Motor neuron (in vitro differentiated cells): ENCODE results near the gene DOCK6. TPM values are rescaled to one million over a fixed set of nuclear protein-coding genes. Genes with fewer than 3 reads are reported as not detected.

Experiments used
- ATAC-seq, 8 experiments: fragments of 200-7000 bp; cut with Tn5 transposase; replicated peaks in 6 of 8; 2 replicates each; pipeline ENCODE4 v1.8.0; 2021; ENCODE audit warnings: mild to moderate bottlenecking in 8 of 8, moderate library complexity in 8 of 8
- H3K27ac ChIP-seq, 2 donors: fragments of 250-450 bp; sonication (Bioruptor Pico); 2 replicates each; pipeline ENCODE4 v1.9.0; 2021; ENCODE audit warnings: antibody characterized with exemption in 2 of 2, mild to moderate bottlenecking in 2 of 2, moderate library complexity in 1 of 2
- H3K4me1 ChIP-seq, 2 donors: fragments of 250-450 bp; sonication (Bioruptor Pico); replicated peaks in 1 of 2; 2 replicates each; pipeline ENCODE4 v1.6.1; 2021; ENCODE audit warnings: antibody characterized with exemption in 2 of 2, mild to moderate bottlenecking in 2 of 2, moderate library complexity in 1 of 2
- H3K4me3 ChIP-seq, 5 donors: fragments of 250-450 bp; sonication (Bioruptor Pico); 2 replicates each; pipeline ENCODE4 v1.9.0; 2021; ENCODE audit warnings: antibody characterized with exemption in 5 of 5, mild to moderate bottlenecking in 5 of 5, moderate library complexity in 4 of 5
- WGBS, 10 experiments: fragments of 450-650 bp; shearing (Covaris generic); methylation state at CpG; one replicate each; pipeline ENCODE4 v1.0.0; 2022; 5-methylcytosine and 5-hydroxymethylcytosine counted together
- in situ Hi-C, 9 experiments: fragments of 400-800 bp; cut with MboI; loops; one replicate each; pipeline ENCODE4 v1.15.0; 2021; ENCODE audit warnings: low sequenced_read_pairs in 9 of 9, low pct_unique_long_range_greater_than_20kb in 2 of 9; ENCODE audit not compliant: unreplicated experiment in 9 of 9
- total RNA-seq, 8 experiments: library from RNA; unstranded; fragments of 300-600 nt; gene quantifications; 2 replicates each; pipeline versions ENCODE4 v1.2.3 to v1.2.4, GENCODE V29; 2022

Gene DOCK6
- total RNA-seq, 8 experiments from 2014 or later = 5.4 to 60.0 (median 14.7) TPM

DNA sequence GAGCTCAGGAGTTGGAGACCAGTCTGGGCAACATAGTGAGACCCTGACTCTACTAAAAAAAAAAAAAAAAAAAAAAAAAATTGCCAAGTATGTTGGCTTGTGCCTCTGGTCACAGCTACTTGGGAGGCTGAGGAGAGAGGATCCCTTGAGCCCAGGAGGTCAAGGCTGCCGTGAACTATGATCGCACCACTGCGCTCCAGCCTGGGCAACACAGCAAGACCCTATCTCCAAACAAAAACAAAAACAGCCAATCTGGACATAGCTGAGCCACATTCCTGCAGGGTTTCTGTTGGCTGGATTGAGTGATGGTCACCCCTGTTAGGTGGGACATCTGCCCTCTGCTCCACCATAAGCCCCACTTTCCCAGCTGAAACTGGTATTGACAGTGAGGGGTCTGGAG, 36.5 kb downstream of the DOCK6 start:
- no peak overlapping the region for H3K4me3 ChIP-seq
- no peaks in the 10 kb centered on the region for H3K4me1 ChIP-seq
- in situ Hi-C loops = no loop called here
- WGBS, 10 experiments = 90 to 100% (median 90%) methylated on average over 1 to 3 of the region's 3 CpGs; no CpG with 5 or more reads in 7 of the 10 experiments
- no peak for ATAC-seq
- no peak overlapping the region for H3K27ac ChIP-seq

DNA sequence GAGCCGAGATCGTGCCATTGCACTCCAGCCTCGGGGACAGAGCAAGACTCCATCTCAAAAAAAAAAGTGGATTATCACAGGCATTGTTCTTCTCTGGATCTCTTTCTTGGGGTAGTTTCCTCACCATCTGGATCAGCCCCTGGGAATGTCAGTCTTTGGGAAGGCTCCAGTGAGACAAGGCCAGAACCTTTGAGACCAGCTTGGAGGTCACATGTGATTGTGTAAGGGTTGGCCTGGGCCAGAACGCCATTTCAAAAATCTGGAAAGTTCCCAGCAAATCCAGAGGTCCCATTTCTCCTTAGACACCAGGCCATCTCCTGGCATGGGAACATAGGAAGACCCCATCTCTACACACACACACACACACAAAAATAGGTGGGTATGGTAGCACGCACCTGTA, 37.2 kb downstream of the DOCK6 start:
- H3K27ac ChIP-seq = no peak overlapping the region
- WGBS, 10 experiments = 74 to 100% (median 100%) methylated on average over 1 to 4 of the region's 5 CpGs; no CpG with 5 or more reads in 5 of the 10 experiments
- no peaks in the 10 kb centered on the region for H3K4me1 ChIP-seq
- in situ Hi-C loops = no loop called here
- ATAC-seq = no peak
- no peak overlapping the region for H3K4me3 ChIP-seq

DNA sequence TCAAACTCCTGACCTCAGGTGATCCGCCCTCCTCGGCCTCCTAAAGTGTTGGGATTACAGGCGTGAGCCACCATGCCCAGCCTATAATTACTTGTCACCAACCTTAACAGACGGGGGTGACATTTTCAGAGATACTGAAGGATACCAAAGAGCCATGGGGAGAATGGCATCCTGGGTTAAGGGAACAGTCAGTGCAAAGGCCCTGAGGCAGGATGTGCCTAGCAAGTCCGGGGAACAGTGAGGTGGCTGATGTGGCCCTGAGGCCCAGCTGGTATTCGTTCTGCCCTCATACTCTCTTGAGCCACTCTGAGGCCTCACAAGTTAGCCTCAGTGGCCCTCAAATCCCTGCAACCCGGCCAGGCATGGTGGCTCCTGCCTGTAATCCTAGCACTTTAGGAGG, 37.9 kb downstream of the DOCK6 start:
- Histone ChIP-seq H3K27ac (no peak overlapping the region), H3K4me3 (no peak overlapping the region), H3K4me1 (no peaks in the 10 kb centered on the region)
- no peak for ATAC-seq
- WGBS, 10 experiments = 88 to 100% (median 100%) methylated on average over 1 to 3 of the region's 7 CpGs; no CpG with 5 or more reads in 4 of the 10 experiments
- in situ Hi-C loops = no loop called here

DNA sequence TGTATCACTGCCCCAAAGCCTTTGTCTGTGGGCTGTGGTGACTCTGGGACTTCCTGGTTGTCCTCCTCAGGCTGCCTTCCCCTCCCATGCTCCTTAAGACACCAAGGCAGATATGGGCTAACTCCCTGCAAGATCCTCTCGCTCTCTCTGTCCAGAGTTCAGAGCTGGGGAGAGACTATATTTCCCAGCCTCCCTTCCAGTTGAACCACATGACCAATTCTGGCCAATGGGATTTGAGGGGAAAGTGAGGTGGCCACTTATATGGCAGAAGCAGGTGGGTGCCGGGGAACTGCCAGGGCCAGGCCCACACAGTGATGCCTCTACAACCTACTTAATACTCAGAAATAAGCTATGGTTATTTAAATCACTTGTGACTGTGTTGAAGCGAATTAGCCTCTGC, 39.1 kb downstream of the DOCK6 start:
- Histone ChIP-seq H3K4me1 (no peaks in the 10 kb centered on the region), H3K4me3 (no peak overlapping the region), H3K27ac (no peak overlapping the region)
- in situ Hi-C loops = no loop called here
- ATAC-seq = no peak
- WGBS, 10 experiments = 86 to 100% (median 98%) methylated on average over 1 to 3 of the region's 3 CpGs

DNA sequence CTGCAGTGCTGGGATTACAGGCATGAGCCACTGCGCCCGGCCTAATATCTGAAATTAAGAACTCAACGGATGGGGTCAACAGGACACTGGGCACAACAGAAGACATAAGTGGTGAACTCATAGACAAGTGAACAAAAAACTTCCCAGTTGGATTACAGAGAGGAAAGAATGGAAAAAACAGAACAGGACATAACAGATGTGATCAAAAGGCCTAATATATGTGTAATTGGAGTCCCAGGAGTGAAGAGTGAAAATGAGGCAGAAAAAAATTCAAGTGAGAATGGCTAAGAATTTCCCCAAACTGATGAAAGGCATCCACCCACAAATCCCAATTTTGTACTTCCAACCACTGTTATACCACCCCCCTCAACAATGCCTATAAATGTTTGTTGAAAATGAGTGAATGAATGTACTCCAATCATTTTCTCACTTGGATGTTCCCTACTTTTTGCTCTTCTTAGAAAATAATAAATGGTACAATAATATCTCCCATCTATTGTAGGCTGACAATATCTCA, 41.2 kb downstream of the DOCK6 start:
- in situ Hi-C loops = no loop called here
- no peak for ATAC-seq
- H3K4me3 ChIP-seq = no peak overlapping the region
- 93 to 100% (median 100%) methylated on average over 3 of the region's 3 CpGs; no CpG with 5 or more reads in 5 of the 10 experiments for WGBS, 10 experiments
- H3K4me1 ChIP-seq = no peaks in the 10 kb centered on the region
- no peak overlapping the region for H3K27ac ChIP-seq

DNA sequence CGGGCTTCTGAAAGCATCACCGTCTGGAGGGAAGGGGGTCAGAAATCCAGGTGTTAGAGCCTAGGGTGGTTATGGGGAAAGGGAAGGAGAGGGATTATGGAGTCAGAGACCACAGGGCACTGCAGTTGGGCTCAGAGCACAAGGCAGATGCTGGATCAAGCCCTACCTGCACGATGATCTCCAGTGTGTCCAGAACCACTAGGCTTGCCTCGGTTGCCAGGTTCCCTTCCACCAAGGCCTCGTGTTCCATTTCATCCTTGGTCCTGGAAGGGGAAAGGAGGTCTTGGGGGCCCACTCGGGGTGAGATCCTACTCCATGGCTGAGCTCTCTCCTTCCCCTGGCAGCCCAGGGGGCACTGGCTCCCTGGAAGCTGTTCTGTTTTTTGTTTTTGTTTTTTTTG, 47.9 kb downstream of the DOCK6 start:
- 96 to 100% (median 100%) methylated on average over 1 to 4 of the region's 6 CpGs; no CpG with 5 or more reads in 5 of the 10 experiments for WGBS, 10 experiments
- in situ Hi-C loops = no loop called here
- Histone ChIP-seq H3K27ac (no peak overlapping the region), H3K4me1 (no peaks in the 10 kb centered on the region), H3K4me3 (no peak overlapping the region)
- ATAC-seq = no peak

DNA sequence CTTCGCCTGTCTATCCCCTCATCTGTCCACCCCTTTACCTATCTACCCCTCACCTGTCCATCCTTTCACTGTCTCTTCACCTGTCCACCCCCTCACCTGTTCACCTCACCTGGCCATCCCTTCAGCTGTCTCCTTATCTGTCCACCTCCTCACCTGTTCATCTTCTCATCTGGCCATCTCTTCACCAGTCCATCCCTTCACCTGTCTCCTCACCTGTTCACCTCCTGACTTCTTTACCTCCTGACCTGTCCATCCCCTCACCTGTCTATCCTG, 51.7 kb downstream of the DOCK6 start:
- no peak for ATAC-seq
- 71 to 80% (median 80%) methylated on average over 1 of the region's 1 CpG; no CpG with 5 or more reads in 7 of the 10 experiments for WGBS, 10 experiments
- H3K27ac ChIP-seq = no peak overlapping the region
- H3K4me3 ChIP-seq = no peak overlapping the region
- in situ Hi-C loops = no loop called here
- H3K4me1 ChIP-seq = no peaks in the 10 kb centered on the region

DNA sequence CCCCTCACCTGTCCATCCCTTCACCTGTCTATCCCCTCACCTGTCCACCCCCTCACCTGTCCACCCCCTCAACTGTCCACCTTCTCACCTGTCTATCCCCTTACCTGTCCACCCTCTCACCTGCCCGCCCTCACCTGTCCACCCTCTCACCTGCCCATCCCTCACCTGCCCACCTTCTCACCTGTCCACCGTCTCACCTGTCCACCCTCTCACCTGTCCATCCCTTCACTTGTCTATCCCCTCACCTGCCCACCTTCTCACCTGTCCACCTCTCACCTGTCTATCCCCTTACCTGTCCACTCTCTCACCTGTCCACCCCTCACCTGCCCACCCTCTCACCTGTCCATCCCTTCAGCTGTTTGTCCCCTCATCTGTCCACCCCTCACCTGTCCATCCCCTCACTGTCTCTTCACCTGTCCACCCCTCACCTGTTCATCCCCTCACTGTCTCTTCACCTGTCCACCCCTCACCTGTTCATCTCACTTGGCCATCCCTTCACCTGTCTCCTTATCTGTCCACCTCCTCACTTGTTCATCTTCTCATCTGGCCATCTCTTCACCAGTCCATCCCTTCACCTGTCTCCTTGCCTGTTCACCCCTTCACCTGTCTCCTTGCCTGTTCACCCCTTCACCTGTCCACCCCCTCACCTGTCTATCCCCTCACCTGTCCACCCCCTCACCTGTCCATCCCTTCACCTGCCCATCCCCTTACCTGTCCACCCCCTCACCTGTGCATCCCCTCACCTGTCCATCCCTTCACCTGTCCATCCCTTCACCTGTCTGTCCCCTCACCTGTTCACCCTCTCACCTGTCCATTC, 52.3 kb downstream of the DOCK6 start:
- ATAC-seq = no peak
- H3K4me3 ChIP-seq = no peak overlapping the region
- WGBS, 10 experiments = no CpG with 5 or more reads among the region's 2 CpGs
- in situ Hi-C loops = loop anchor here in 3 of 9 experiments (10.0 kb wide), 2 partner anchors 65 to 75 kb away; no protein-coding TSS in a partner anchor
- H3K4me1 ChIP-seq = no peaks in the 10 kb centered on the region
- H3K27ac ChIP-seq = no peak overlapping the region

DNA sequence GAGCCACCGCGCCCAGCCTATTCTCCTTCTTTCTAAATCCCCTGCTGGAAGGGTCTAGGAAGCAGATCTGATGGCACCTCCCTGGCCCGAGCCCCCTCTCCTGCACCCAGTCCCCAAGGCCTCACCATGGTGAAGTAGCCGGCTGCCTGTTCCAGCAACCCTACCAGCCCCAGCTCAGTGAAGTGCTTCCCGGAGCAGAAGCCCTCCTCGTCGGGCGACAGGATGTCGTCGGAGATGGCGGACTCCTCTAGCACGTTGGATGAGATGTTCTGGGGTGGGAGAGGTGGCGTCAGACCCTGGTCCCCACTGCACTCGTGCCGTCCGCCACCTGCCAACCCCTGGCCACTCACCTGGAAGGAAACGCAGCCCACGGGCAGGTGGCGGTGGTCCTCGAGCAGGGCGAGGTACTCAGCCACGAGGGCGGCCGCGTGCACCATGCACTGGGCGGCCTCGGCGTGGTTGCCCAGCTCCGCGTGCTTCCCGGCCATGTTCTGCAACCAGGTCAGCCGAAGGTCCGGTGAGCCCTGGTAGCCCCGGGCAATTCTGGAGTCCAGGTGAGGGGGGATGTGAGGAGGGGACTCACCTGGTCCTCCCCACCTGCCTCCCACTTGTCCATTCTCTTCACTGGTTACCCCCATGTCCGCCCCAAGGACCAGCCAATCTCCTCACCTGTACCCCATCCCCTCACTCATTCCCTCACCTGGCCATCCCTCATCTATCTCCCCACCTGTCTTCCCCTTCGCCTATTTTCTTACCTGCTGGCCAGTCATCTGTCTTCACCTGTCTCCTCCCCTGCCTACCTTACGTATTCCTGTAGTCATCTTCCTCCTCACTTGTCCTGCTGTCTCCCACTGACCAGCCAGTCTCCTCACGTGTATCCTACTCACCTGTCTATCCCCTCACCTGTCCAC, 53.5 kb downstream of the DOCK6 start:
- Histone ChIP-seq H3K27ac (no peak overlapping the region), H3K4me1 (no peaks in the 10 kb centered on the region), H3K4me3 (no peak overlapping the region)
- in situ Hi-C loops = loop anchor here in 3 of 9 experiments (10.0 kb wide), 2 partner anchors 64 to 74 kb away; no protein-coding TSS in a partner anchor
- peak in 7 of 8 experiments; percentile 8 to 64 (median 49) for ATAC-seq
- WGBS, 10 experiments = 46 to 100% (median 80%) methylated on average over 1 to 8 of the region's 38 CpGs; no CpG with 5 or more reads in 4 of the 10 experiments

DNA sequence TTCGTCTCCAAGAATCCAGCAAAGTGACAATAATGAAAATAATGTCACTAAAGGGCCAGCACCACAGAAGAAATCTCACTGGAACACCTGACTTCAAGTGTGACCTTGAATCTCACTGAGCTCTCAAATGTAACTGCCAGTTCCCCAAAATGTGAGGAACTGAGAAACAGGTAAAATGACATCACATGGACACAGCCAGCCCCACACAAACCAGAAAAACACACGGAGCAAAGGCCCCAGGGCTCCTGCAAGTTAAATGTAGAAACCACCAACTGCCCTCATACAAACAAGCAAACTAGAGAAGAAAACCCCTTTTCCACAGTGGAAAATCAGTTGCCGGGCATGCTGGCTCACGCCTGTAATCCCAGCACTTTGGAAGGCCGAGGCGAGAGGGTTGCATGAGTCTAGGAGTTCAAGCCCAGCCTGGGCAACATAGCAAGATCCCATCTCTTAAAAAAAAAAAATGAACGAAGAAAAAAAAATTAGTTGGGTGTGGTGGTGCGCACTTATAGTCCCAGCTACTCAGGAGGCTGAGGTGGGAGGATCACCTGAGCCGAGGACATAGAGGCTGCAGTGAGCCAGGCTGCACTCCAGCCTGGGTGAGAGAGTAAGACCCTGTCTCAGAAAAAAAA, 56.3 kb downstream of the DOCK6 start:
- ATAC-seq = no peak
- Histone ChIP-seq H3K27ac (no peak overlapping the region), H3K4me1 (no peaks in the 10 kb centered on the region), H3K4me3 (no peak overlapping the region)
- WGBS, 10 experiments = 62 to 100% (median 80%) methylated on average over 1 to 9 of the region's 9 CpGs; no CpG with 5 or more reads in 1 of the 10 experiments
- in situ Hi-C loops = loop anchor here in 3 of 9 experiments (10.0 kb wide), 2 partner anchors 61 to 71 kb away; no protein-coding TSS in a partner anchor

DNA sequence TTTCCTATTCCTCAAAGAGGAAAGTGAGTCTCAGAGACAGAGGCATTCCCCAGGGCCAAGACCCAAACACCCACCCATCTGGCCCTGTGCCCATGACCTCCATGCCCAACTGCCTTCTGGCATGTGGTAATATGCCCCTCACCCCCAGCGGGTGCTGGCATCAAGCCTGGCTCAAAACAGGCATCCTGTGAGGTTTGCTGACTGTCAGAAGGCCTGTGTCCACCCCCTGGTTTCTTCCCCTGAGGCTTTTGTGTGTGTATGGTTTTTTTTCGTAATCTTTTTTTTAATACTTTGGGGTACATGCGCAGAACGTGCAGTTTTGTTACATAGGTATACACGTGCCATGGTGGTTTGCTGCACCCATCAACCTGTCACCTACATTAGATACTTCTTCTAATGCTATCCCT, 57.4 kb downstream of the DOCK6 start:
- H3K27ac ChIP-seq = no peak overlapping the region
- H3K4me3 ChIP-seq = no peak overlapping the region
- no peaks in the 10 kb centered on the region for H3K4me1 ChIP-seq
- in situ Hi-C loops = loop anchor here in 3 of 9 experiments (10.0 kb wide), 2 partner anchors 60 to 70 kb away; no protein-coding TSS in a partner anchor
- ATAC-seq = no peak
- 20 to 100% (median 80%) methylated on average over 1 to 4 of the region's 5 CpGs; no CpG with 5 or more reads in 3 of the 10 experiments for WGBS, 10 experiments

DNA sequence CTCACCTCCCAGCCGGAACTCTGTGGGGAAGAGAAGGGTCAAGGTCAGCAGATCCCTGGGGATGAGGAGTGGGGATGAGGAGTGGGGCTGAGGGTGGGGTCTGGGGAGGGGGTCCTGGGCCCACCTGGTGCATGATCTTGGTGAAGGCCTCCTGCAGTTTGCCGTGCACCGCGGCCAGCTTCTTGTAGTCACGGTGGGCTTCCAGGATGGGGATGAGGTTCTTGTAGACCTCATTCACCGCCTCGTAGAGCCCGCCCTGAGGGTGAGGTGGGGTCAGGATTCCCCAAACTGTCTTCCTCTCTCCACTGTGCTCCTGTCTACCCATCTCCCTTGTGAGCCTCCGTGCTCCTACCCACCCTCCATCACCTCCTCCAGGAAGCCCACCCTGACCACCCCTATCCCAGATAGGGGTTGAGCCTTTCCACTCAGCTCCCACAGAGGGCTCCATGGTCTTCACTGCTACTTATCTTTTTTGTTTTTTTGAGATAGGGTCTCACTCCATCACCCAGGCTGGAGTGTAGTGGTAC, 58.2 kb downstream of the DOCK6 start:
- H3K4me1 ChIP-seq = no peaks in the 10 kb centered on the region
- in situ Hi-C loops = loop anchor here in 3 of 9 experiments (10.0 kb wide), 2 partner anchors 59 to 69 kb away; no protein-coding TSS in a partner anchor
- no peak for ATAC-seq
- H3K4me3 ChIP-seq = no peak overlapping the region
- WGBS, 10 experiments = no CpG with 5 or more reads among the region's 9 CpGs
- H3K27ac ChIP-seq = no peak overlapping the region
